ENCODE data around the gene VPREB3. TPM values are rescaled to one million over a fixed set of nuclear protein-coding genes. Genes with fewer than 3 reads are reported as not detected.

The VPREB3 gene
- total and polyA plus RNA-seq, 10 of the 15 experiments (the other 5 are each of a cell fraction or from before 2014, with no cell fraction given), result 0.75 to 79.5 (median 23.8) TPM

- no peak for TF ChIP-seq RBBP5 (conservative IDR thresholded peaks at IDR 0.05)
- no peak; the same call in none of the 2 replicates for TF ChIP-seq MAX (IDR thresholded peaks at IDR 0.05; ENCODE audit: low read depth, low read length)
- TF ChIP-seq RELA (IDR thresholded peaks at IDR 0.05; ENCODE audit: borderline replicate concordance, partially characterized antibody), result no peak
- TF ChIP-seq NR2C1 (IDR thresholded peaks at IDR 0.05), result peak; percentile 52; the same call in 1 of the 2 replicates
- TF ChIP-seq IRF5 (IDR thresholded peaks at IDR 0.05; ENCODE audit: borderline replicate concordance), result no peak
- TF ChIP-seq CBX5 (IDR thresholded peaks at IDR 0.05; ENCODE audit: low read depth), result no peak
- TF ChIP-seq SUZ12 (IDR thresholded peaks at IDR 0.05; ENCODE audit: unreplicated experiment), result no peak
- no peak for TF ChIP-seq SIN3A (IDR thresholded peaks at IDR 0.05; ENCODE audit: low read depth, low read length)
- TF ChIP-seq RAD21 (IDR thresholded peaks at IDR 0.05; ENCODE audit: insufficient read depth, low read depth, low read length), result peak; percentile 53
- no peak for TF ChIP-seq NR2C2 (IDR thresholded peaks at IDR 0.05; ENCODE audit: borderline replicate concordance, control insufficient read depth, insufficient read length, low read depth)
- TF ChIP-seq TAF1 (IDR thresholded peaks at IDR 0.05; ENCODE audit: borderline replicate concordance, low read depth, low read length), result peak; percentile 79
- TF ChIP-seq REST (IDR thresholded peaks at IDR 0.05; ENCODE audit: low read depth, low read length), result no peak
- no peak for TF ChIP-seq TBL1XR1 (IDR thresholded peaks at IDR 0.05; ENCODE audit: low read depth, low read length)
- no peak for TF ChIP-seq CUX1 (IDR thresholded peaks at IDR 0.05; ENCODE audit: insufficient replicate concordance, low read depth, low read length)
- TF ChIP-seq MTA3 (IDR thresholded peaks at IDR 0.05; ENCODE audit: borderline replicate concordance, low read length), result no peak
- TF ChIP-seq E2F4 (IDR thresholded peaks at IDR 0.05; ENCODE audit: low read depth, low read length), result no peak
- TF ChIP-seq BHLHE40 (IDR thresholded peaks at IDR 0.05; ENCODE audit: borderline replicate concordance in 1 of 2, low read depth in 2 of 2, low read length in 1 of 2), result peak in 1 of 2 experiments; percentile 41; a peak in 1 of 4 replicates
These were observed 13.7 kb upstream of the VPREB3 start, which contains the start of gene CHCHD10 (continued) for GRCh38 chr22:23767673-23768548.

All from GM12878 (cell line).